ENCODE data around the gene SUSD3.

The SUSD3 gene

GRCh38 chr9:93119703-93119952 is 61.1 kb downstream of the SUSD3 start:
- no peak overlapping the region for H3K4me3 ChIP-seq (ENCODE audit: low read depth, low read length)
- no peak for DNase-seq (ENCODE audit: low read depth)
- no peak for TF ChIP-seq CTCF (IDR thresholded peaks at IDR 0.05; ENCODE audit: low read depth, low read length, missing control alignments)

- H3K4me3 ChIP-seq (ENCODE audit: low read depth, low read length): no peak overlapping the region
- DNase-seq (ENCODE audit: low read depth): no peak
- TF ChIP-seq CTCF (IDR thresholded peaks at IDR 0.05; ENCODE audit: low read depth, low read length, missing control alignments): peak; percentile 61
Observed at GRCh38 chr9:93119953-93120845, 61.7 kb downstream of the SUSD3 start.

GRCh38 chr9:93120846-93121315 is 62.4 kb downstream of the SUSD3 start:
- TF ChIP-seq CTCF (IDR thresholded peaks at IDR 0.05; ENCODE audit: low read depth, low read length, missing control alignments): no peak
- no peak for DNase-seq (ENCODE audit: low read depth)

GRCh38 chr9:93121316-93122241 is 63.1 kb downstream of the SUSD3 start:
- H3K4me3 ChIP-seq (ENCODE audit: low read depth, low read length): no peak overlapping the region
- no peak for DNase-seq (ENCODE audit: low read depth)
- no peak for TF ChIP-seq CTCF (IDR thresholded peaks at IDR 0.05; ENCODE audit: low read depth, low read length, missing control alignments)

More at GRCh38 chr9:93120846-93121315, 62.4 kb downstream of the SUSD3 start:
- H3K4me3 ChIP-seq (ENCODE audit: low read depth, low read length): no peak overlapping the region

GRCh38 chr9:93122721-93123221 is 64.3 kb downstream of the SUSD3 start:
- no peak overlapping the region for H3K4me3 ChIP-seq (ENCODE audit: low read depth, low read length)
- no peak for DNase-seq (ENCODE audit: low read depth)
- TF ChIP-seq CTCF (IDR thresholded peaks at IDR 0.05; ENCODE audit: low read depth, low read length, missing control alignments): no peak

GRCh38 chr9:93123561-93124283 is 65.2 kb downstream of the SUSD3 start:
- no peak for TF ChIP-seq CTCF (IDR thresholded peaks at IDR 0.05; ENCODE audit: low read depth, low read length, missing control alignments)
- DNase-seq (ENCODE audit: low read depth): no peak

More at GRCh38 chr9:93123561-93124283, 65.2 kb downstream of the SUSD3 start:
- H3K4me3 ChIP-seq (ENCODE audit: low read depth, low read length): no peak overlapping the region
